ENCODE data around the gene EPS8L1.

DNA sequence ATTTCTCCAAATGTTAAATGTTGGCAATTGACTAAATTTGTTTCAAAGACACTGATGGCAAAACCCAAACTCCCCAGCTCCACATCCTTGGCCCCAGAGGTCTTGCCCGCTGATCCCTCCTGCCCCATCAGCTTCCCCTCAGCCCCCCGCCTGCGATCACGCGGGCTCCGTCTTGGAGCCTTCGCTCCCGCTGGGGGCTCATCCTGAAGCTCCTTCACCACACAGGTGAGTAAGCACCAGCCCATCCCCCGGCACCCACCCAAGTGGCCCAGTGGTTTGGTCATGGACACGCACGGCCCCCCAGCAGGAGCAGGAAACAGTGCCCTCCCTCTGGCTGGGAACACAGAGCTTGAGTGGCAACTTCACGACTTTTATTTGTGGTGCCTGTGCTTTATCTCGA lies 14.9 kb downstream of the EPS8L1 start:
- TF ChIP-seq CTCF (IDR thresholded peaks at IDR 0.05; ENCODE audit: poor library complexity, severe bottlenecking) (no peak), EZH2 (IDR thresholded peaks at IDR 0.05; ENCODE audit: borderline replicate concordance, insufficient read depth, low read length, poor library complexity, severe bottlenecking) (no peak), EP300 (conservative IDR thresholded peaks at IDR 0.05; ENCODE audit: poor library complexity, severe bottlenecking) (no peak), RAD21 (conservative IDR thresholded peaks at IDR 0.05) (no peak)
